ENCODE results near the gene GAN. TPM values are rescaled to one million over a fixed set of nuclear protein-coding genes. Genes with fewer than 3 reads are reported as not detected.

The GAN gene
- total RNA-seq, 4 donors from 2014 or later, result 8.7 to 12.8 (median 9.5) TPM

- no peak for DNase-seq
- intact Hi-C loops (cut with DNase I), result no loop called here
- Histone ChIP-seq H3K27ac (no peak overlapping the region), H3K36me3 (no peaks in the 10 kb centered on the region), H3K4me1 (no peaks in the 10 kb centered on the region), H3K4me3 (replicated peaks in 1 of 3) (no peak overlapping the region), H3K27me3 (no peaks in the 10 kb centered on the region), H3K9me3 (no peaks in the 10 kb centered on the region)
- WGBS, 2 donors, result 96 to 98% methylated on average over 1 of the region's 1 CpG
- no peak for TF ChIP-seq CTCF (IDR thresholded peaks at IDR 0.05)
- TF ChIP-seq POLR2A (IDR thresholded peaks at IDR 0.05), result no peak
These were observed 32.7 kb downstream of the GAN start for GRCh38 chr16:81347425-81347824.

- WGBS, 2 donors, result 92 to 94% methylated on average over 4 of the region's 4 CpGs
- intact Hi-C loops (cut with DNase I), result no loop called here
- no peaks in the 10 kb centered on the region for H3K9me3 ChIP-seq
- no peak for DNase-seq
- no peaks in the 10 kb centered on the region for H3K4me1 ChIP-seq
- H3K4me3 ChIP-seq (replicated peaks in 1 of 3), result no peak overlapping the region
- no peak overlapping the region for H3K27ac ChIP-seq
- TF ChIP-seq CTCF (IDR thresholded peaks at IDR 0.05) (no peak), POLR2A (IDR thresholded peaks at IDR 0.05) (no peak)
- H3K36me3 ChIP-seq, result no peaks in the 10 kb centered on the region
- H3K27me3 ChIP-seq, result no peaks in the 10 kb centered on the region
These were observed 35.0 kb downstream of the GAN start for GRCh38 chr16:81349608-81350305.

- 95 to 97% methylated on average over 4 of the region's 4 CpGs for WGBS, 2 donors
- Histone ChIP-seq H3K36me3 (no peaks in the 10 kb centered on the region), H3K9me3 (no peaks in the 10 kb centered on the region), H3K27me3 (no peaks in the 10 kb centered on the region), H3K4me3 (replicated peaks in 1 of 3) (no peak overlapping the region), H3K27ac (no peak overlapping the region), H3K4me1 (no peaks in the 10 kb centered on the region)
- no peak for TF ChIP-seq CTCF (IDR thresholded peaks at IDR 0.05)
- no peak for TF ChIP-seq POLR2A (IDR thresholded peaks at IDR 0.05)
- intact Hi-C loops (cut with DNase I), result no loop called here
- DNase-seq, result no peak
These were observed 35.5 kb downstream of the GAN start for GRCh38 chr16:81350306-81350615.

GRCh38 chr16:81353895-81354294 lies 39.1 kb downstream of the GAN start:
- intact Hi-C loops (cut with DNase I), result no loop called here
- H3K27me3 ChIP-seq, result no peaks in the 10 kb centered on the region
- 95% methylated on average over 3 of the region's 3 CpGs for WGBS, 2 donors
- no peak overlapping the region for H3K4me3 ChIP-seq (replicated peaks in 1 of 3)
- H3K4me1 ChIP-seq, result no peaks in the 10 kb centered on the region
- H3K9me3 ChIP-seq, result no peaks in the 10 kb centered on the region
- no peak for DNase-seq
- H3K27ac ChIP-seq, result no peak overlapping the region
- H3K36me3 ChIP-seq, result no peaks in the 10 kb centered on the region
- TF ChIP-seq POLR2A (IDR thresholded peaks at IDR 0.05) (no peak), CTCF (IDR thresholded peaks at IDR 0.05) (no peak)

DNA sequence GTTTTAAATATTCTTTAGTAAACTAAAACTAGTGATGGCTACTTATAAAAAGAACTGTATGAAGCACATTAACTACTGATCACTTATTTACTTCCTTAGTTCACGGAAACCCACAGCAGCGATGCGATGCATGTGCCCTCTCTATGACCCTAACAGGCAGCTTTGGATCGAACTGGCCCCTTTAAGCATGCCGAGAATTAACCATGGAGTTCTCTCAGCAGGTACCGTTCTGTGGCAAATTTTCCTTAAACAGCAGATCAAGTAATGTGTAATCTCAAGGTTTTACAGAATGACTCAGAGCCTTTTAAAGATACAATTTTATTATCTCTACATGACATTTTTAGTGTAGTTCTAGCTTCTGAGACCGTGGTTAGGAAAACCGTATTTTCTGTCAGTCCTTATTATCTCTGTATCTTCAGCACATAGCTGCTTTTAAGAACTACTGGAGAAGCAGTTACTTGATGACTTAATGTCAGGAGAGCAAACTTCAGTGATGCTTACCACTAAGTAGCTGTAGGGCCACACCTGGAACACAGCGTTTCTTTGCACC lies 43.0 kb downstream of the GAN start:
- TF ChIP-seq CTCF (IDR thresholded peaks at IDR 0.05) (no peak), POLR2A (IDR thresholded peaks at IDR 0.05) (no peak)
- Histone ChIP-seq H3K4me1 (no peaks in the 10 kb centered on the region), H3K36me3 (peaks cover 7 to 13% of the 10 kb centered on the region in 2 donors), H3K27me3 (no peaks in the 10 kb centered on the region), H3K9me3 (no peaks in the 10 kb centered on the region), H3K27ac (no peak overlapping the region), H3K4me3 (replicated peaks in 1 of 3) (no peak overlapping the region)
- 93 to 94% methylated on average over 9 of the region's 9 CpGs for WGBS, 2 donors
- no peak for DNase-seq
- intact Hi-C loops (cut with DNase I), result no loop called here
